HG03196 (cell line): ENCODE measurements around the gene ARHGAP10.

Experiments
- ATAC-seq: cut with Tn5 transposase; IDR thresholded peaks from one replicate; pipeline ENCODE4 v1.9.1; 2021; ENCODE audit not compliant: unreplicated experiment

Gene ARHGAP10

DNA sequence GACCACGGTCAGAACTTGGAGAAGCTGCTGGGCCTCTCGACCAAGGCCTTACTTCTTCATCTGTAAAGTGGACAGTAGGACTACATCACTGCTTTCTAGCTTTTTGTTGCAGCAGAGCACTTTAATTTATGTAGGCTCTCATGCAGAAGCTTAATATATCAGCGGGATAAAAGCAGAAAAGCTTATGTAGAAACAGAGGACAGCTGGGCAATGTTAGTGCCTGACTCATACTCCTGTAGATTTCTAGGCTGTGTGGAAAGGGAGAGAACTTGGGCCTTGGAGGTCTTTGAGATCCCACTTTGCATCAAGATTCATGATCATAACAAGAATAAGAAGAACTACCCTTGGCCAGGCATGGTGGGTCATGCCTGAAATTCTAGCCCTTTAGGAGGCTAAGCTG is 91.2 kb downstream of the ARHGAP10 start:
- ATAC-seq = no peak

DNA sequence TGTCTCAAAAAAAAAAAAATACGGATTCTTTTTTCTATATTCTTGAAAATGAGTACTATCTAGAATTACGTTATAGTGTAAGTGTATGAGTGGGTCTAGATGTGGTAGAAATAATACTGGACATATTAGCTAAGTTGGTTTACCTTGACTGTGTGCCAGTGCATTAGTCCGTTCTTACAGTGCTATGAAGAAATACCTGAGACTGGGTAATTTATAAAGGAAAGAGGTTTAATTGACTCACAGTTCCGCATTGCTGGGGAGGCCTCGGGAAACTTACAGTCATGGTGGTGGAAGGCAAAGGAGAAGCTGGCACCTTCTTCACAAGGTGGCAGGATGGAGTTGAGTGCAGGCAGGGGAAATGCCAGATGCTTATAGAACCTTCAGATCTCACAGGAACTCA is 92.4 kb downstream of the ARHGAP10 start:
- ATAC-seq = no peak

DNA sequence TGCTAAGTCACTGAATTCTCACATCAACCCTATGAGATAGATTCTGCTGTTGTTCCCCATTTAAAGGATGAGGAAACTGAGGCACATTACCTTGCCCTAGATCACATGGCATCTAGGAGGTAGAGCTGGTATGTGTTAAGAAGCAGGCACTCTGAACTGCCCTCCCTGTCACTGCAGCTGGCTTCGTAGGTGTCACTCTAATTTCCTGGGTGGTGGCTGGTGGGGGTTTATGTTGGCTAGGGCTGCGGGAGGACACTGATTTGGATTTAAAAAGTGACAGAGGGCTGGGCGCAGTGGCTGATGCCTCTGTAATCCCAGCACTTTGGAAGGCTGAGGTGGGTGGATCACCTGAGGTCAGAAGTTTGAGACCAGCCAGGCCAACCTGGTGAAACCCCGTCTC is 93.0 kb downstream of the ARHGAP10 start:
- no peak for ATAC-seq

DNA sequence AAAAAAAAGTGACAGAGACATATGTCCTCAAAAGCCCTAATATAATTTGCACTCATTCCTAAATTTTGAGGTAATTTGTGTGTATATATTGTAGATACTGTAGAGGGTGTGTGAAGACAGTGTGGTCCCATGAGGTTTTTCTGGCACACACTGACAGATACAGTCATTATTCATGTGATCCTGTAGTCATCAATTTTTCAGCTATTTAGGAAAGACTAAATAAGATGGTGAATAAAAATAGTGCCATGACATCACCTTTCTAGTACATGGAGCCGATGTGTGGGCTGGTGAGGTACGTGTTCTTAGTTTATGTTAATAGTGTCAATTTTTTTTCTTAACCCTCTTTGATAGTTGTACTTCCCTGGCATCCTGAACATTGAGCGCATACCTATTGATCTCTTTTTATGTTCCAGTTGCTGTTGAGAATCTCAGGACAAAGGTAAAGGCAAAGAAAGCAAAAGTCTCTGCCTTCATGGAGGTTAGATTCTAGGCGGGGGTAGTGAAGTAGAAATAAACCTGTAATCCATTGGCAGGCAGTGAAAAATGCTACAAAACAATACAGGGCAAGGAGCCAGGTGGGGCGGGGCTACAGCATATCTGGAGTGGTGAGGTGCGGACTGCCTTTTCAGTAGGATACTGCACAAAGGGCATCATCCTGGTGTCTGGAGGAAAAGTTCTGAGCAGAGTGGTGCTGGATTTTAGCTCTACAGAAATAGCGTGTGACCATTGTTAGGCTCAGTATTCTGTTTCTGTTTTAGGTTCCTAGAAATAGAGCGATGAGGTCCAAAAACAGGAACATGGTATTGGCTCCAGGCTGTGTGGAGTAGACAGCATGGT is 93.8 kb downstream of the ARHGAP10 start:
- ATAC-seq = no peak

DNA sequence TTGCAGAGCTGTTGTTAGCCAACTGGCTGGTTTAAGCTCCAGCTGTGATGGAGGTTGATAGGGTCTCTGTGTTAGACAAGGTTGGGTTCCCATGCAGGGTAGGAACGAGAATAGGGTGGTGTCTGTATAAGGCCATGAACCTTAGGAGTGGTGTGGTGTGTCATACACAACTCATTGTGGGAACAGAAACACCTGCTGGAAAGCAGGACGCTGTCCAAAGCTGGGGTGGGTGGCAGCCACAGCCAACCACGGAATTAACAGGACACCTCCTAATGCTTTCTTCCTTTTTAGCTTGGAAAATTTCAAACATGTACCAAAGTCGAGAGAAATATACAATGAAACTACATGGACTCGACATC is 94.4 kb downstream of the ARHGAP10 start:
- no peak for ATAC-seq

DNA sequence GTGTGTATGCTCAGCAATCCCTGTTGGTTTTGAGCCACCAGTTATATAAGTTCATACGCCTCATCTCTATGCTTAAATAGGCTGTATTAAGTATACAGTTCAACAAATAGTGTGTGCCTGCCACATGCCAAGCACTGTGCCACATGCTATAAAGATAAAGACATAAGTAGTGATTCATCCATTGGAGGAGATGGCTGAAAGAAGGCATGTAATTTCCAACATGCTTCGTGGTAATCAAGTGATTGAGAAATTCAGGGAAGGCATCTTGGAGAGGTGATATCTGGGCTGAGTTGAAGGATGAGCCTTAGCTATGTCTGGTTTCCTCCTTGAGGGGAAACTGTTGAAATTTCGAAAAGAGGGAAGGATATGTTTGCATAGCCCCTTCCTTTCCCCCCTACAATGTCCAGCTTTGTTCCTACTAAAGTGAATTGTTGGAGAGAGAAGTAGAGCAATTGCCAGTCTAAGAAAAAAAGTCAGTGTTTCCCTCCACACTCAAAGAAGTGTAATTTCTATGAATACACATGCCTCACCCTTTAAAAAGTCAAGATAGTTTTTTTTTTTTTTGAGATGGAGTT is 96.5 kb downstream of the ARHGAP10 start:
- ATAC-seq = no peak

DNA sequence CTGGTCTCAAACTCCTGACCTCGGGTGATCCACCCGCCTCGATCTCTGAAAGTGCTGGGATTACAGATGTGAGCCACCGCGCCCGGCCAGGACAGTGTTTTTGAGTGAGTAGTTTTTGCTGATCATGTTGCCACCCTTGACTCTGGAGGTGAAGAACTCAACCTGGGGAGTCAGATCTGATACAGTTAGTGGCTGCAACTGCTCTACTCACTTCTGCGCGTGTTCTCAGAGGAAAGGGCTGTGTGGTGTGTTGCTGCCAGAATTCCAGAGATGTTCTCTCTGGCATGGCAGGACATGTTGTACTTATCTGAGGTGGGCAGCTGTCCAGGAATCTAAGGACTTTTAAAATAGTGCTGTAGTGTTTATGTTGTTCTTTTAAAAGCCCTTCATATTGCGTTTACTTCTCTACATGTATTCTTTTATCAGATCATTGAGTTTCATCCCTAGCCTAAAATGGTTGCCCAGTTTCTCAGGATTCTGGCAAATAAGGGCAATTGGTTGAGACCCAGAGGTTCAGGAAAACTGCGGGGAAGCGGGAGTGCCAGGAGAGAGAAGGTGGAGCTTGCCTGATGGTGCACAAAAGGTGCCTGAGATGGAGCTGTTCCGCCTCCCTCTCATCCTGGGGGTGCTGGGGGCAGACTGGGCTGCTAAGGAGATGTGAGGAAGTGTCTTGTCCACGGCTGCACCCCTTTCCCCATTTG is 97.7 kb downstream of the ARHGAP10 start:
- no peak for ATAC-seq

DNA sequence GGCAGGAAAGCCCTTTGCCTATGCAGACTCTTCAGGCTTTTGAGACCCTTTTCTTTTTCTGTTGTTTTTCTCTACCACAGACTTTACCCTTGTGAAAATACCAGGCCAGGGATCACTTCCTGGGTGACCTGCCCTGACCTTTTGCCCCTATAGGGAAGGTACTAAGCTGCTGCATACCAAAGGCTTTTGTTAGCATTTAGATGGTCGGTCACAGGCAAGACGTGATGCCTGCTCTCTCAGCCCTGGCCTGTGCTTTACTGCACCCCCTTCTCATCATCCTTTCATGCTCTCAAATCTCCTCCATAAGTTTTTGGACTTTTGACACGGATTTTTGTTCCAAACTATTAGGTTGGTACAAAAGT is 98.2 kb downstream of the ARHGAP10 start:
- ATAC-seq = no peak

DNA sequence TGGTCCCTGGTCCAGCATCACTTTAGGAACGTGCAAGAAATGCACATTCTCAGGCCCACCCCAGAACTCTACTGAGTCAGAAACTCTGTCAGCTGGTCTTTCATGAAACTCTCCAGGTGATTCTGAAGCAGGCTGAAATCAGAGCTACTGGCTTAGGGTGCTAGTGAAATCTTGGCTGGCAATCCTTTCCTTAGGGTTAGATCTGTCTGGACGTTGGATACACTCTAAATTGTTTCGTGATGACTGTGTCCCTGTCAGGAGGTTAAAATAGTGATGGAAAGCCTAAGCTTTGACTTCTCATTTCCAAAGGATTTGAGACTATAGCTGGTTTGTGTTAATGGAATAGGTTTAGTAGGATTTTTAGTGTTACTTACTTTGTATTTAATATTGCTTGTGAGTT is 99.1 kb downstream of the ARHGAP10 start:
- no peak for ATAC-seq

DNA sequence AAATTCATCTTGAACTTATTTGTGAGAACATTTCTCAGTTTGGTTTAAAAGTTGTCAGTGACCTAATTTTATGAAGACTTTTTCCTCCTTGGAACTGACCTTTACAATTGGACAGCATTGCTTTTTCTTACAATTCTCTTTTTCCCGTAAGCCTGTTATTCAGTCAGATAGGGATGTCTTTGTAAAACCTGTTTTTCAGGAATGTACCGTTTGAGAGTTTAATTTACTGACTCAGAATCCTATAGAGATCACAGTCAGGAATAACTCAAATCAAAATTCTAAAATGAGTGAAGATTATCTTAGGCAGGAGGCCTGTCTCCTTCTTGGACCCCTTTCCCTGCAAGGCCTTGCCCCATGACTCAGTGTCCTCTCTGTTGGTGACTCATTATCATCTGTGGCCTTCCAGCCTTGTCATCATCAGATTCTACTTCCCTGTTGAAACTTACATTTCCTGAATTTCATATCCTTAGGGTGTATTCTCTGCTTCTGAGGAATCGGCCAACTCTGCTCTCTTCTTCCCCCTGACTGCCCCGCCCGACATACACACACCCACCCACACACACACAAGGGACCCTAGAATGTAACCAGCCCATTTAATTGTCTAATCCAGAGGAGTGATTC is 99.8 kb downstream of the ARHGAP10 start:
- ATAC-seq = no peak

DNA sequence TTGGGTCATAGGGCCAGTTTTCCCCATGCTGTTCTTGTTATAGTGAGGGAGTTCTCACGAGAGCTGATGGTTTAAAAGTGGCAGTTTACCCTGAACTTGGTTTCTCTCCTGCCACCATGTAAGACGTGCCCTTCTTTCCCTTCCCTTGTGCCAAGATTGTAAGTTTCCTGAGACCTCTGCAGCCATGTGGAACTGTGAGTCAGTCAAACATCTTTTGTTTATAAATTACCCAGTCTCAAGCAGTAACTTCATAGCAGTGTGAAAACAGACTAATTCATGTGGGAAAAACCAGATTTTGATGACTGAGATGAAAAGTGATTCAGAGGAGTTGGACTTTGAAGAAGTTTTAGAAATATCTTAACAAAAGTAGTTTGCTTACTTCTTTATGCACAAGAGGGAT is 101.4 kb downstream of the ARHGAP10 start:
- no peak for ATAC-seq

DNA sequence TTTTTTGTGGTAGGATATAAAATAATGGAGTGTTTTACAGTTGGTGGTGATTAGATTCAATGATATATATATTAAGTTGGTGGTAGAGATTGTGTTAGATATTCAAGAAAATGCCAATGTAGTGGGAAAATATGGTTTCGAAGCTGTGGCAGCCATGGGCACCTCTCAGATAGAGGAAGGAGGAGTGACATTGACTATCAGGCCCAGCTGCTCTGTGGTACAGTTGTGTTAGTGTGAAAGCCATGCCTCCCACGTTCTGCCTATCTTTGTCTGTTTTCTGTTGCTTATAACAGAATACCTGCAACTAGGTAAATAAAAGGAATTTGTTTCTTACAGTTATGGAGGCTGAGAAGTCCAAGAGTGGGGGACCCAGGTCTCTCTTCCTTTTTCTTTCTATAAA is 101.9 kb downstream of the ARHGAP10 start:
- no peak for ATAC-seq

DNA sequence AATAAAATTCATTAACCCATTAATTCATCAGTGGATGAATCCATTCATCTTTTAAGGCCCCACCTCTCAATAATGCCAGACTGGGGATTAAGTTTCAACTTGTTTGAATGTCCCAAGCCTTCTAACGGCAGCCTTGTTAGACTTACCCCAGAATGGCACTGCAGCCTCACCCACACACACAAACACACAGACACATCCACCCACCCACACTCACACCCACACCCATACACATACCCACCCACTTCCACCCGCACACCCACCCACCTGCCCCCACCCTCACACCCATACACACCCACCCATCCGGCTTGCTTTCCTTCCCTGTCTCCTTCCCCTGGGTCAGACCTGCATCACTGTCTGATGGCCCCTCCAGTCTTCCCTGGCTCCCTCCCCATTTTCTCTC is 102.6 kb downstream of the ARHGAP10 start:
- ATAC-seq = no peak

DNA sequence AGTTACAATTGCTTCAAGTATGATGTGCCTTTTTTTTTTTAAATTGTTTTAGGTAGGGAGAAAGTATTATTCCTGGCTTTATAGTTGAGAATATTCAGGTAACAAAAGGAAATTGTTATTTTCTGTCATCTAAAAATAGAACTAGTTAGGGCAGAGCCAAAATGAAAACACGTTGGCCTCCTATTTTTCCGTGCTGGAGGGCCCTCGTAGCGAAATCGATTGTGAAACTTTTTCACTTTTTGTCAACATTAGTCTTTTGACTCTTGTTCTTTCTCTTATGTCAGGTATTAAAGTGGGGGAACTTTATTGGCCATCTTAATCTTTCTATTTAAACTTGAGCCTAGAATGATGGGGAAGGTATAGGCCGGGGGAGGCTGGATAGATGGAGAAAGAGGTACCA is 104.9 kb downstream of the ARHGAP10 start:
- no peak for ATAC-seq

DNA sequence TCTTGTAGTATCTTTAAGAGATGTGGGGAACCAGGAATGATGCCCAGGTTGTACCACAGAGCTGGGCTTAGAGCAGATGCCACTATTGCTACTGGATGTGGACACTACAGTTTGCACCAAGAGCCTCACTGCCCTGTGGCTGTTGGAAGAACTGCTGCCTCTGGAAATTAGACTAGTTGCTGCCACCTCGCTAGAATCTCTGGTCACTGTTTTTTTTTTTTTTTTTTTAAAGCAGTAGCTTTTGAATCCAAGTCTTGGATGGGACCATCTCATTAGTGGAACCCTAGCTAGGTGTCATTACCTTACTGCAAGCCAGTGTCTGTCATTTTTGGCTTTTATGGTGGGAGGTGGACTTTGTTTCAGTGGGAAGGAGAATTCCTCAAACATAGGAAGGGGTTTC is 105.5 kb downstream of the ARHGAP10 start:
- ATAC-seq = no peak

DNA sequence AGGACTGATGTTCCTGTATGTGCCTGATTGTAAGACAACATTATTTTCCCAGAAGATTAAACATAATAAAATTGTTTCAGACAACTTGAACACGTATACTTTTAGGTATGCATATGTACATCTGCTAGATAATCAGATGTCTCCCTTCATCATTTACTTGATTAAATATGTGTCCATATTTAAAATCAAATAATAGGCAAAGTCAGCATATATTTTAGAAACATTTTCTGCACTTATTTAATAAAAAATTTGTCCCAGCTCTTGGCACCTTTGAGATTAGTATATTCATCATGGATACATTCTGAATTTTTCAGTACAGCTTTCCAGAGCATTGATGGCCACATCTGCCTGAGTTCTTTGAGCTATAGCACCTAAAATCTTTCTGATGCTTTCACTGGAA is 106.0 kb downstream of the ARHGAP10 start:
- ATAC-seq = no peak

DNA sequence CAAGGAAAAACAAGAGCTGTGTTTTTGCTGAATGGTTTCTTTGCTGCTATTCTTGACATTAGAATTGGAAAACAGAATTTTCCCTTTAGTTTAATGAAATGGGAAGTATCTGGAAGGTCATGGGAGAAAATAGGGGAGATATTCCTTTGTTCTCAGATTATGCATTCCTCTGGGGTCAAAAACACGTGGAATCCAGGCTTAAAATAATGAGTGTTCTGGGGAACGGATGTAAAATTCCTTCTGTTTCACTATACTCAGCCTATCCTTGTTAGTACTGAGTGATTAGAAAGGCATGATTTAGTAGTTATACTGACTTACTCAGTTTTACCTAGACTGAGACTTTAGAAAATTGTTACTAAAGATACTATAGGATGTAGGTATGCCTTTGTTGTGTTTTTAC is 107.3 kb downstream of the ARHGAP10 start:
- ATAC-seq = no peak

DNA sequence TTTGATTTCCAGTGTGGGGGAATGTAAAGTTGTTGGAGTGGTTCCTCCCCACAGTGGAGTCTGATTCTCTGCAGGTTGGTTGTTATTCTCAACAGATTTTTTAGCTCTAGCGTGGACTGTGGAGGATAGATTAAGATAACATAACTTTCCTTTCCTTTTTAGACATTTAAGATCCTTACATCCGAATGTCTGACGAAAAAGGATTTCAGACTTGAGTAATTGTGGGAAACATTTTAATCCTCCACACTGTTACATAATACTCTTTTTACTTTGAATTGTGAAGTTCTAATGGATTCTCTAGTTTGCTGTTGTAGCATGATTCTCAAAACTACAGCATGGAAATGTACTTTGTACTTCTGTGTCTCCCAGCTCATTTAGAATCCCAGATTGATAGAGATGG is 107.8 kb downstream of the ARHGAP10 start:
- ATAC-seq = no peak

DNA sequence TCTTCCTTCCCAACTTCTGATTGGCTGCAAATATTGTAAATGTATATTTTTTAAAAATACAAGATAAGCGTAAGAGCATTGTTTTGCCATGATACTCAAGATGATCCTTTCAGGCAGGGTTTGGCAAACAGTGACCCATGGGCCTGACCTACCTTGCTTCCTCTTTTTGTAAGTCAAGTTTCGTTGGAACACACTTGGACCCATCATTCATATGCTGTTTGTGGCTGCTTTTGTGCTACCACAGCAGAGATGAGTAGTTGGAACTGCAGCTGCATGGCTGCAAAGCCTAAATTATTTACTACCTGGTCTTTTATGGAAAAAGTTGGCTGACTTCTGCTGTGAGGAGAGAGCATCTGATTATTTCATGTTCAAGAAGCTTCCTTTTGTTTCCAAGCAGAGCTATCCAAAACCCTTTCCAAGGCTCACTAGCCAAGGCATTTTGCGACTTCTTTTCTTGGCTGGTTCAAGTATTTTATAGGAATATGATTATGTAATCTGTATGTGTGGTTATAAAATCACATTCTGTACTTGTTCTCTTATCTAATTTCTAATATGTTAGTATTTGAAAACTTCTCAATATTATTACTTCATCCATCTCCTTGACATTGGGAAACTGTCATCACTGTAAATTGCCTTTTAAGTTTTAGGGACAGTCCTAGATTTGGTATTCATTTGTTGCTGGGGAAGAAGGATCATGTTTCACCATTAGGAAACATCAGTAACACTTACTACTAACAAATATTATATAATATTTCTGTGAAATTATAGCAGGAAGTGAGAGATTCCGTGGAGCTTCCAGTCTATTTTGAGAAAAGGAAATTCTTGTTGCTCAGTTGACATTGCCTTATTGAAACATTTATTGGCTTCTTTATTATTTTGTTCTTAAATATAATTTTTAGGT is 109.2 kb downstream of the ARHGAP10 start:
- peak; percentile 45 for ATAC-seq

DNA sequence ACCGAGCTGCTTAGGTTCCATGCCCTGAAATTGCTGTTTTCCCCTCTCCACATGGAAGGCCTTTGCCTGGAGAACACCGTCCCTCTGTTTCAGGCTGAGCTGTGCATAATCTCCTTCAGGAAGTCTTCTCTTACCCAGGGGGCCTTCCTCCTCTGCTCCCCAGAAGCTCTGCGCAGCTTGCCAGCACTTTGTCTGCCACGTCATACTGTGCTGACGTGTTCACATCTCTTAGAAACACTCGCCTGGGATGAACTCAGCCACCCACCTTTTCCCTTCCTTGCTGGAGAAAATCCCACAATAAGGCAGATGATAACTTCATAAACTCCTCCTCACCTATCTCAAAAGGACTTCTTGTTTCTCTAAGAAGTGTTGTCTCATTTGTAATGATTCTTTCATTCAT is 110.7 kb downstream of the ARHGAP10 start:
- no peak for ATAC-seq

DNA sequence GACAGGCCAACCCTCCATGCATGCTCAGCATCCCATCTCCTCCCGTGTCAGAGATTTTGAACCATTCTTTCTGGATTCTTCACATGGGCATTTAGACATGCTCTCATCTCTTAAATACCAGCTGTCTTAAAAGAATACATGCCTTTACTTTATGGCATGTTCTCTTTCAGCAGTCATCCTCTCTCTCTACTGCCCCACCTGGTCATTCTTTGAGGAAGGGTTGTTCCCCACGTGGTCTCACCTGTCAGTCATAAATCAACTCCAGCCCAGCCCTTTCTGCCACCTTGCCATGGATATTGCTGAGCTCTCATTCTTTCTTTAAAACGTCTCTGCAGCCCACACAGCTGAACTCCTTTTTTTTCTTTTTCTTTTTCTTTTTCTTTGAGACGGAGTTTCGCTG is 111.3 kb downstream of the ARHGAP10 start:
- no peak for ATAC-seq
